Erythroblast (primary cell): ENCODE measurements around the gene NWD2.

Experiments used
- GATA1 ChIP-seq: IDR thresholded peaks from 2 replicates; pipeline ENCODE4 v1.6.1; 2011; ENCODE audit warnings: low read depth, mild to moderate bottlenecking, control low read depth, low read length, moderate library complexity
- POLR2A ChIP-seq: IDR thresholded peaks from 2 replicates; pipeline ENCODE4 v1.6.1; 2011; ENCODE audit warnings: mild to moderate bottlenecking, low read length

GRCh38 chr4:37470245-37470644 lies 225.7 kb downstream of the NWD2 start:
- TF ChIP-seq POLR2A = no peak
- TF ChIP-seq GATA1 = no peak
